Testis (tissue), 2 donors: ENCODE data around the gene RNF220.

Source experiments
- POLR2A ChIP-seq: fragments of 450-650 bp; IDR thresholded peaks from one replicate; pipeline ENCODE4 v1.6.1; 2017; ENCODE audit warnings: antibody characterized with exemption, mild to moderate bottlenecking, moderate library complexity
- TF ChIP-seq, protein P1 (sequence below), 3 experiments: fragments of 450-650 bp in 2 of 3; fragments of 200-600 bp in 1 of 3; sonication (generic) in 1 of 3; IDR thresholded peaks; one replicate each; pipeline ENCODE4 v1.5.1; 2016 to 2019; ENCODE audit warnings: antibody characterized with exemption in 3 of 3, mild to moderate bottlenecking in 2 of 3, moderate library complexity in 1 of 3

DNA sequence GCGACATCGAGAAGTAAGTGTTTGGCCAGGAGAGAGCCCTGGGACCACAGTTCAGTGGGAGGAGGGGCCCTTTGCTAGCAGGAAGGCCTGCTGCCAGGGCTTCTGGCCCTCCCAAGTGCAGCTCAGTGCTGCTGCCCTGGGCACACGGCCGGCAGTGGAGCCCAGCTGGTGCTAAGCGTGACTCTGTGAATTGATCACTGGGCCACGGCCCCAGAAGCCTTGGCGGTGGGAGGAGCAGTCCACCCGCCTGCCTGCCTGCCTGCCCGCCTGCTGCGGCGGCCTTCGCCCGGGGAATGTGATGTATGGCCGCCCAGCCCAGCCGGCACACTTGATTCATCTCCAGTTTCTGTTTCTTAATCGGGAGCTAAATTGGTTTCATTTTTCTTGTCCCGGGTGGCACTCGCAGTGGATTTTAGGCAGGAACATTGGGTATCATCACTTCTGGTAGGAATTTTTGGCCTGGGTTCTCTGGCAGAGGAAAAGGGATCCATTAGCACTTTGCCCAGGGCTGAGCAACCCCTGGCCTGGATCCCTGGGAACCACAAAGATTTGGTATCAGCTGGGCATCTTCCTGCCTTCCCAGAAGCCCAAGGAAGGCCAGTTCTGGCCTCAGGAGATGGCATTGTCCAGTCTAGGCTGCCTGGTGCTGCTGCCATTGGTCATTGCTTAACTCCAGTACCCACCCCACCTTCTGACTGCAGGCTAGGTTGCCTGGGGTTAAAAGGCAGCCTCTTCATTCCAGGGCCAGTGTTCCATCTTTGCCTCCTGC lies 240.6 kb downstream of the RNF220 start:
- TF ChIP-seq POLR2A: no peak
- TF ChIP-seq, protein P1, sequence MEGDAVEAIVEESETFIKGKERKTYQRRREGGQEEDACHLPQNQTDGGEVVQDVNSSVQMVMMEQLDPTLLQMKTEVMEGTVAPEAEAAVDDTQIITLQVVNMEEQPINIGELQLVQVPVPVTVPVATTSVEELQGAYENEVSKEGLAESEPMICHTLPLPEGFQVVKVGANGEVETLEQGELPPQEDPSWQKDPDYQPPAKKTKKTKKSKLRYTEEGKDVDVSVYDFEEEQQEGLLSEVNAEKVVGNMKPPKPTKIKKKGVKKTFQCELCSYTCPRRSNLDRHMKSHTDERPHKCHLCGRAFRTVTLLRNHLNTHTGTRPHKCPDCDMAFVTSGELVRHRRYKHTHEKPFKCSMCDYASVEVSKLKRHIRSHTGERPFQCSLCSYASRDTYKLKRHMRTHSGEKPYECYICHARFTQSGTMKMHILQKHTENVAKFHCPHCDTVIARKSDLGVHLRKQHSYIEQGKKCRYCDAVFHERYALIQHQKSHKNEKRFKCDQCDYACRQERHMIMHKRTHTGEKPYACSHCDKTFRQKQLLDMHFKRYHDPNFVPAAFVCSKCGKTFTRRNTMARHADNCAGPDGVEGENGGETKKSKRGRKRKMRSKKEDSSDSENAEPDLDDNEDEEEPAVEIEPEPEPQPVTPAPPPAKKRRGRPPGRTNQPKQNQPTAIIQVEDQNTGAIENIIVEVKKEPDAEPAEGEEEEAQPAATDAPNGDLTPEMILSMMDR (IDR thresholded peaks at IDR 0.05): no peak
